SK-N-SH treated with all-trans-retinoic acid at 6 μM for 48 hours (cell line): ENCODE measurements around the gene CTBS.

Experiments used
- ATAC-seq: fragments of 200-7000 bp; cut with Tn5 transposase; 3 replicates; pipeline ENCODE4 v1.9.1; 2020; ENCODE audit warnings: mild to moderate bottlenecking, moderate library complexity
- ARNTL ChIP-seq: fragments of 450-650 bp; formaldehyde crosslinking; IDR thresholded peaks from 2 replicates; pipeline ENCODE4 v1.5.0; 2020; ENCODE audit warnings: low read depth, mild to moderate bottlenecking, moderate library complexity, borderline replicate concordance
- BACH2 ChIP-seq: fragments of 250-450 bp; sonication (Bioruptor Pico); IDR thresholded peaks from 2 replicates; pipeline ENCODE4 v1.9.0; 2021; ENCODE audit warnings: mild to moderate bottlenecking, borderline replicate concordance
- CREB5 ChIP-seq: fragments of 250-450 bp; sonication (Bioruptor Pico); IDR thresholded peaks from 2 replicates; pipeline ENCODE4 v1.5.1; 2020; ENCODE audit warnings: low read depth, mild to moderate bottlenecking, moderate library complexity
- CSDC2 ChIP-seq: fragments of 250-450 bp; sonication (Bioruptor Pico); IDR thresholded peaks from 2 replicates; pipeline ENCODE4 v1.5.0; 2020; ENCODE audit warnings: mild to moderate bottlenecking, moderate library complexity
- CSRNP3 ChIP-seq: fragments of 250-450 bp; sonication (Bioruptor Pico); IDR thresholded peaks from 2 replicates; pipeline ENCODE4 v1.5.1; 2021; ENCODE audit warnings: mild to moderate bottlenecking, moderate library complexity
- ESRRG ChIP-seq: fragments of 250-450 bp; sonication (Bioruptor Pico); IDR thresholded peaks from 2 replicates; pipeline ENCODE4 v1.6.1; 2021; ENCODE audit warnings: mild to moderate bottlenecking
- GLIS3 ChIP-seq: fragments of 250-450 bp; sonication (Bioruptor Pico); IDR thresholded peaks from 2 replicates; pipeline ENCODE4 v1.5.0; 2020; ENCODE audit warnings: mild to moderate bottlenecking, moderate library complexity
- ISL1 ChIP-seq: fragments of 250-450 bp; sonication (Bioruptor Pico); IDR thresholded peaks from 2 replicates; pipeline ENCODE4 v2.1.2; 2022; ENCODE audit warnings: mild to moderate bottlenecking, moderate library complexity
- OSR1 ChIP-seq: fragments of 250-450 bp; sonication (Bioruptor Pico); IDR thresholded peaks from 2 replicates; pipeline ENCODE4 v1.8.0; 2022; ENCODE audit warnings: moderate library complexity, mild to moderate bottlenecking, inconsistent platforms
- PATZ1 ChIP-seq: fragments of 250-450 bp; sonication (Bioruptor Pico); IDR thresholded peaks from 2 replicates; pipeline ENCODE4 v1.8.0; 2020; ENCODE audit warnings: mild to moderate bottlenecking, moderate library complexity, borderline replicate concordance
- RARB ChIP-seq: fragments of 250-450 bp; sonication (Bioruptor Pico); IDR thresholded peaks from 2 replicates; pipeline ENCODE4 v1.8.0; 2021; ENCODE audit warnings: mild to moderate bottlenecking, moderate library complexity
- SNAI2 ChIP-seq: fragments of 250-450 bp; sonication (Bioruptor Pico); IDR thresholded peaks from 2 replicates; pipeline ENCODE4 v1.5.0; 2020; ENCODE audit warnings: mild to moderate bottlenecking, moderate library complexity
- TCF4 ChIP-seq: fragments of 250-450 bp; sonication (Bioruptor Pico); IDR thresholded peaks from 2 replicates; pipeline ENCODE4 v1.8.0; 2021; ENCODE audit warnings: mild to moderate bottlenecking, moderate library complexity, borderline replicate concordance
- TOX ChIP-seq: fragments of 250-450 bp; sonication (Bioruptor Pico); IDR thresholded peaks from 2 replicates; pipeline ENCODE4 v1.8.0; 2021; ENCODE audit warnings: mild to moderate bottlenecking, moderate library complexity, borderline replicate concordance
- TSHZ2 ChIP-seq: fragments of 250-450 bp; sonication (Bioruptor Pico); IDR thresholded peaks from 2 replicates; pipeline ENCODE4 v1.5.0; 2020; ENCODE audit warnings: mild to moderate bottlenecking, moderate library complexity
- ZC3H10 ChIP-seq: fragments of 250-450 bp; sonication (Bioruptor Pico); IDR thresholded peaks from 2 replicates; pipeline ENCODE4 v1.5.1; 2021; ENCODE audit warnings: mild to moderate bottlenecking, moderate library complexity
- ZFP3 ChIP-seq: fragments of 250-450 bp; sonication (Bioruptor Pico); IDR thresholded peaks from 2 replicates; pipeline ENCODE4 v1.5.0; 2020; ENCODE audit warnings: mild to moderate bottlenecking, moderate library complexity
- ZFP30 ChIP-seq: fragments of 450-650 bp; formaldehyde crosslinking; IDR thresholded peaks from 2 replicates; pipeline ENCODE4 v1.5.0; 2022; ENCODE audit warnings: mild to moderate bottlenecking, moderate library complexity
- ZNF565 ChIP-seq: fragments of 450-650 bp; formaldehyde crosslinking; conservative IDR thresholded peaks from 2 replicates; pipeline ENCODE4 v1.5.0; 2020; ENCODE audit warnings: low read depth, mild to moderate bottlenecking, moderate library complexity
- ZNF70 ChIP-seq: fragments of 450-650 bp; formaldehyde crosslinking; IDR thresholded peaks from 2 replicates; pipeline ENCODE4 v1.5.0; 2020; ENCODE audit warnings: mild to moderate bottlenecking, moderate library complexity
- ZNF8 ChIP-seq: fragments of 450-650 bp; formaldehyde crosslinking; IDR thresholded peaks from 2 replicates; pipeline ENCODE4 v1.5.0; 2020; ENCODE audit warnings: mild to moderate bottlenecking, moderate library complexity

The CTBS gene

GRCh38 chr1:84619383-84620102 is 45.3 kb upstream of the CTBS start:
- peak; percentile 68 for TF ChIP-seq ISL1 (CRISPR knock-in tag)
- TF ChIP-seq ZFP3 (CRISPR knock-in tag), result 0 out of 2 replicates have a peak, but pooled peaks have one; percentile 21
- no peak; the same call in 1 of the 2 replicates for TF ChIP-seq TSHZ2
- peak; percentile 23; the same call in 1 of the 2 replicates for TF ChIP-seq TCF4 (CRISPR knock-in tag)
- TF ChIP-seq, all 23 proteins: peak for 3
- ATAC-seq, result peak; percentile 80

GRCh38 chr1:84617349-84617748 is 43.1 kb upstream of the CTBS start:
- ATAC-seq, result no peak
- no peak for TF ChIP-seq OSR1 (CRISPR knock-in tag)
- no peak for TF ChIP-seq CSRNP3 (CRISPR knock-in tag)
- TF ChIP-seq TCF4 (CRISPR knock-in tag), result no peak
- TF ChIP-seq BACH2 (CRISPR knock-in tag), result no peak
- TF ChIP-seq CSDC2 (CRISPR knock-in tag), result no peak
- no peak for TF ChIP-seq PATZ1 (CRISPR knock-in tag)
- no peak for TF ChIP-seq SNAI2
- TF ChIP-seq ZFP30, result no peak
- no peak for TF ChIP-seq TSHZ2
- no peak for TF ChIP-seq ZNF70
- TF ChIP-seq TOX (CRISPR knock-in tag), result no peak
- TF ChIP-seq ARNTL, result no peak
- no peak for TF ChIP-seq ZNF565 (CRISPR knock-in tag)
- no peak for TF ChIP-seq RARB (CRISPR knock-in tag)
- TF ChIP-seq ZC3H10 (CRISPR knock-in tag), result no peak
- no peak for TF ChIP-seq ZFP3 (CRISPR knock-in tag)
- no peak for TF ChIP-seq ZNF8
- TF ChIP-seq, all 23 proteins: peak for 0

- no peak for ATAC-seq
- TF ChIP-seq BACH2 (CRISPR knock-in tag) (no peak), TOX (CRISPR knock-in tag) (no peak), ZC3H10 (CRISPR knock-in tag) (no peak), SNAI2 (no peak), GLIS3 (no peak), TSHZ2 (no peak), CREB5 (CRISPR knock-in tag) (no peak), ZFP3 (CRISPR knock-in tag) (no peak), ISL1 (CRISPR knock-in tag) (no peak), OSR1 (CRISPR knock-in tag) (no peak), RARB (CRISPR knock-in tag) (no peak), ESRRG (CRISPR knock-in tag) (no peak), TCF4 (CRISPR knock-in tag) (no peak), ZNF70 (no peak)
Measured at GRCh38 chr1:84615790-84616189, 41.5 kb upstream of the CTBS start.
